Stomach (tissue), 4 donors: ENCODE data around the gene MTMR10.

Experiments
- CTCF ChIP-seq, 7 experiments: fragments of 450-650 bp in 4 of 7; fragments of 200-600 bp in 3 of 7; sonication (generic) in 3 of 7; IDR thresholded peaks; one replicate each; pipeline ENCODE4 v1.5.1; 2016 to 2019; ENCODE audit warnings: antibody characterized with exemption in 7 of 7, control low read depth in 2 of 7, mild to moderate bottlenecking in 1 of 7
- POLR2AphosphoS5 ChIP-seq, 3 donors: sonication (generic); formaldehyde crosslinking; IDR thresholded peaks; one replicate each; pipeline ENCODE4 v1.6.1; 2016; ENCODE audit warnings: antibody characterized with exemption in 3 of 3

- TF ChIP-seq CTCF (IDR thresholded peaks at IDR 0.05) (no peak), POLR2AphosphoS5 (IDR thresholded peaks at IDR 0.05) (no peak)
Measured at GRCh38 chr15:30921106-30921505, 70.3 kb downstream of the MTMR10 start.
